Measurements from ENCODE around the gene STRN4.

DNA sequence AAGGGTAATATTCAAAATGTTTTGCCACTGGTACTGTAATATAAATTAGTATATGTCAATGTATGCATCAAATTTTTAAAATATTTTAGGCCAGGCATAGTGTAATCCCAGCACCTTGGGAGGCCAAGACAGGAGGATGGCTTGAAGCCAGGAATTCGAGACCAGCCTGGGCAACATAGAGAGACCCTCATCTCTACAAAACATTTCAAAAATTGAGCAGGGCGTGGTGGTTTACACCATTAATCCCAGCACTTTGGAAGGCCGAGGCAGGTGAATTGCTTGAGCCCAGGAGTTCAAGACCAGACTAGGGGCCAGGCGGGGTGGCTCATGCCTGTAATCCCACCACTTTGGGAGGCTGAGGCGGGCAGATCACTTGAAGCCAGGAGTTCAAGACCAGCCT is 14.1 kb upstream of the STRN4 start:
- TF ChIP-seq, protein P1, sequence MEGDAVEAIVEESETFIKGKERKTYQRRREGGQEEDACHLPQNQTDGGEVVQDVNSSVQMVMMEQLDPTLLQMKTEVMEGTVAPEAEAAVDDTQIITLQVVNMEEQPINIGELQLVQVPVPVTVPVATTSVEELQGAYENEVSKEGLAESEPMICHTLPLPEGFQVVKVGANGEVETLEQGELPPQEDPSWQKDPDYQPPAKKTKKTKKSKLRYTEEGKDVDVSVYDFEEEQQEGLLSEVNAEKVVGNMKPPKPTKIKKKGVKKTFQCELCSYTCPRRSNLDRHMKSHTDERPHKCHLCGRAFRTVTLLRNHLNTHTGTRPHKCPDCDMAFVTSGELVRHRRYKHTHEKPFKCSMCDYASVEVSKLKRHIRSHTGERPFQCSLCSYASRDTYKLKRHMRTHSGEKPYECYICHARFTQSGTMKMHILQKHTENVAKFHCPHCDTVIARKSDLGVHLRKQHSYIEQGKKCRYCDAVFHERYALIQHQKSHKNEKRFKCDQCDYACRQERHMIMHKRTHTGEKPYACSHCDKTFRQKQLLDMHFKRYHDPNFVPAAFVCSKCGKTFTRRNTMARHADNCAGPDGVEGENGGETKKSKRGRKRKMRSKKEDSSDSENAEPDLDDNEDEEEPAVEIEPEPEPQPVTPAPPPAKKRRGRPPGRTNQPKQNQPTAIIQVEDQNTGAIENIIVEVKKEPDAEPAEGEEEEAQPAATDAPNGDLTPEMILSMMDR (IDR thresholded peaks at IDR 0.05; ENCODE audit: insufficient read depth, low read length), result no peak
- TF ChIP-seq, protein P2, sequence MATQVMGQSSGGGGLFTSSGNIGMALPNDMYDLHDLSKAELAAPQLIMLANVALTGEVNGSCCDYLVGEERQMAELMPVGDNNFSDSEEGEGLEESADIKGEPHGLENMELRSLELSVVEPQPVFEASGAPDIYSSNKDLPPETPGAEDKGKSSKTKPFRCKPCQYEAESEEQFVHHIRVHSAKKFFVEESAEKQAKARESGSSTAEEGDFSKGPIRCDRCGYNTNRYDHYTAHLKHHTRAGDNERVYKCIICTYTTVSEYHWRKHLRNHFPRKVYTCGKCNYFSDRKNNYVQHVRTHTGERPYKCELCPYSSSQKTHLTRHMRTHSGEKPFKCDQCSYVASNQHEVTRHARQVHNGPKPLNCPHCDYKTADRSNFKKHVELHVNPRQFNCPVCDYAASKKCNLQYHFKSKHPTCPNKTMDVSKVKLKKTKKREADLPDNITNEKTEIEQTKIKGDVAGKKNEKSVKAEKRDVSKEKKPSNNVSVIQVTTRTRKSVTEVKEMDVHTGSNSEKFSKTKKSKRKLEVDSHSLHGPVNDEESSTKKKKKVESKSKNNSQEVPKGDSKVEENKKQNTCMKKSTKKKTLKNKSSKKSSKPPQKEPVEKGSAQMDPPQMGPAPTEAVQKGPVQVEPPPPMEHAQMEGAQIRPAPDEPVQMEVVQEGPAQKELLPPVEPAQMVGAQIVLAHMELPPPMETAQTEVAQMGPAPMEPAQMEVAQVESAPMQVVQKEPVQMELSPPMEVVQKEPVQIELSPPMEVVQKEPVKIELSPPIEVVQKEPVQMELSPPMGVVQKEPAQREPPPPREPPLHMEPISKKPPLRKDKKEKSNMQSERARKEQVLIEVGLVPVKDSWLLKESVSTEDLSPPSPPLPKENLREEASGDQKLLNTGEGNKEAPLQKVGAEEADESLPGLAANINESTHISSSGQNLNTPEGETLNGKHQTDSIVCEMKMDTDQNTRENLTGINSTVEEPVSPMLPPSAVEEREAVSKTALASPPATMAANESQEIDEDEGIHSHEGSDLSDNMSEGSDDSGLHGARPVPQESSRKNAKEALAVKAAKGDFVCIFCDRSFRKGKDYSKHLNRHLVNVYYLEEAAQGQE (IDR thresholded peaks at IDR 0.05; ENCODE audit: insufficient replicate concordance, low read depth), result no peak
- no peak for TF ChIP-seq POLR2AphosphoS5 (IDR thresholded peaks at IDR 0.05; ENCODE audit: low read depth)
- TF ChIP-seq GABPA (IDR thresholded peaks at IDR 0.05; ENCODE audit: low read depth), result no peak
- TF ChIP-seq SPI1 (IDR thresholded peaks at IDR 0.05; ENCODE audit: borderline replicate concordance, low read depth), result no peak
